ENCODE results near the gene PICK1.

Gene PICK1

DNA sequence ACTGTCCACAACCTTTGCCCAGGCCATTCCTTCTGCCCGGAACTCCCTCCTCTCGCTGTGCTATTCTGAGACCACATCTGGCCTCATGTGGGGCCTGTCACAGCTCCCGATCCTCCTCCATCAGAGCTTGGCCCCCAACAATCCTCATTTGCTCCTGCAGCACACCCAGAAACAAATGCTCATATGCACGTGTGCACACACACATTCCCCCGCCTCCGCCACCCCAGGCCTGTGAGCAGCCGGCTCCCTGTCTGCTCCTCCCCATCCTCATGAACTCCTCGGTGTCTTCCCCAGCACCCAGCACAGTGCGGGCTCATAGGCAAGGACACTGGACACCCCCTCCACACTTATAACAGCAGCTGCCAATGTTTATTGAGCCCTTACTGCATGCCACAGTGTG is 29.7 kb upstream of the PICK1 start:
- no peak for TF ChIP-seq CTCF (IDR thresholded peaks at IDR 0.05; ENCODE audit: insufficient read depth, missing control alignments)
- no peak for DNase-seq (ENCODE audit: insufficient read length, low spot score)
- FAIRE-seq = no peak

- TF ChIP-seq CTCF (IDR thresholded peaks at IDR 0.05; ENCODE audit: insufficient read depth, missing control alignments) = no peak
- DNase-seq (ENCODE audit: insufficient read length, low spot score) = no peak
- no peak for FAIRE-seq
Observed at GRCh38 chr22:38028344-38029130, 28.7 kb upstream of the PICK1 start.

DNA sequence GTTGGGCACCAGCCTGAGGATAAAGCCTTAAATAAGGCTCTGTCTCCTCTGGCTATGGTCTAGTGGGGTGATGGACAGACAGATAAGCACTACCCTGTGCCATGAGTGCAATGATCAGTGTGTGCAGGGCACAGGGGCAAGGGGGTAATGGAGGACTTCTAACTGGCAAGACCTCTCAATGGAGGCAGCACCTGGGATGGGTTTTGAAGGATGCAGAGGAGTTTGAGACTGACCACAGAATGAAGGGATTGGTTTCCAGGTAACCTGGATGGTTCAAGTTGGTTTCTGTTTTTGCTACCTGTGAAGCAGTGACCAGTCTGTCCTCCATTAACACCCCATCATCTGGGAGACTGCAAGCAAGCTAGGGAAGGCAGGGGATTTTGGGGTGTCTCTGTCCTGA is 27.8 kb upstream of the PICK1 start:
- TF ChIP-seq CTCF (IDR thresholded peaks at IDR 0.05; ENCODE audit: insufficient read depth, missing control alignments) = no peak
- DNase-seq (ENCODE audit: insufficient read length, low spot score) = no peak
- no peak for FAIRE-seq

DNA sequence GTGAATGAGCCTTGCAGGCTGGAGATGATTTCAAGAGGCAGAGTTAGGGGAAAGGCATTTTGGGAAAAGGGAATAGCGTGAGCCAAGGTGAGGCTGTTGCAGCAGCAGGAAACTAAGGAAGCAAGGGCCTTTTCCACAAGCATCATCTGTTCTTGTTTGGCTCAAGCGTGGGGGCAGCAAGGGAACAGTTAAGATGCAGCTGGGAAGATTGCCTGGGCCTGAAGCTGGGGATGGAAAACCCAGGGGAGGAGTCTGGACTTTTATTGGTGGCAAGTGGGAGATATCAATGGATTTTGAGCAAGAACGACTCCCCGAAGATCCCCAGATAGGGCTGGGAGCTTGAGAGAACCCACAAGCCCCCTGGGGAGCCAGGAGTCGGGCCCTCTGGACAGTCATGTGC is 27.3 kb upstream of the PICK1 start:
- no peak for FAIRE-seq
- no peak for DNase-seq (ENCODE audit: insufficient read length, low spot score)
- no peak for TF ChIP-seq CTCF (IDR thresholded peaks at IDR 0.05; ENCODE audit: insufficient read depth, missing control alignments)

DNA sequence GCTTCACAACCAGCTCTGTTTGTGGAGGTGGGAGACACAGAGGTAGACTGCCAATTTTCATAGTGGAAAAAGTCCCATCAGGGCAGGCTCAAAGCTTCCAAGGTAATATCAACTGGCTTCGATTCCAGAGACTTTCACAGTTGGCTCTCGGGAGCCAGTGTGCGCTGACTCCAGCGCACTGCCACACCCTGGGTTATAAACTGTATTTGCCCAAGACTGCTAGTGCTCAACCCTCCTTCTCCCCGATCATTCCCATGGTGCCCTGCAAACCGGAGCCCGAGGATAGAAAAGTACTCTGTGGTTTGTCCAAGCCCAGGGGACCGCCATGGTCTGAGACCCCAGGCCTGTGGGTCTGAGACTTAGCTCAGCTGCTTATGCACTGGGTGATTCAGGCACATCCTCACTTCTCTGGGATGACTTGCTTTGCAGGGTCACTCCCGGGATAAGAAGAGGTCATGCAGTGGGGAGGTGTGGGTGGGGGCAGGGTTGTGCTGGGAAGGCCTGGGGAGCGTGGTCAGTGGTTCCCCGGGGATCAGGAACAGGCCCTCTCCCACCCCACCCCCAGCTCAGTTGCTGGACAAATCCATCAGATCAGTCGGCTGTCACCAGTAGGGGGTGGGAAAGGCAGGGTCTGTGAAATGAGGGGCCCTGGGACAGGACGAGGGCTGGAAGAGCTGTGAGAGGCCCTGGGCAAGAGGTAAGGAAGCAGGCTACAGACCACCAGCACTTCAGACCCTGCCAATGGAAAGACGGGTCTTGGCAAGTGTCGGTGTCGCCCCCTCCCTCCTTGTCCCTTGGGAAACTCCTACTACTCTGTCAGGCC is 26.7 kb upstream of the PICK1 start:
- FAIRE-seq = no peak

DNA sequence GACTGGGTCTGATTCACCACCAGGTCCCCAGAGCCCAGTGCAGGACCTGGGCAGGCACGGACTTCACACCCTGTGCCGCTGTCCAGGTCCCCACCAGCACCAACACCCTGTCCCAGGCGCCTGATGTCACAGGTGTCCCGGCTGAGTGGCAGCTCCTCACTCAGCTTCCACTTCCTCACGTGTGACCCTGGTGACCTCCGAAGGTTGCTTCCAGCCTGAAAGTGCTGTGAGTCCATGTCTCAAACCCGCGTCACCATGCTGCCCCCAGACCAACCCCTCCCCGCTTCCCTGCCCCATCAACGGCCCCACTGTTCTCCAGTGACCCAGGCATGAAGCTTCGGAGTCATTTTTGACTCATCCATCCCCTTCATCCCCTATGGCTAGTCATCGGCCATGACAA is 25.7 kb upstream of the PICK1 start:
- FAIRE-seq (no peak), DNase-seq (ENCODE audit: insufficient read length, low spot score) (no peak)
- TF ChIP-seq CTCF (IDR thresholded peaks at IDR 0.05; ENCODE audit: insufficient read depth, missing control alignments) = no peak

More for the DNA sequence above, 26.7 kb upstream of the PICK1 start:
- TF ChIP-seq CTCF (IDR thresholded peaks at IDR 0.05; ENCODE audit: insufficient read depth, missing control alignments) = no peak
- DNase-seq (ENCODE audit: insufficient read length, low spot score) = no peak
